OCI-LY1 (cell line): ENCODE results near the gene SLC6A2.

ENCODE experiments used
- H2AFZ ChIP-seq: fragments of 200-600 bp; sonication (generic), shearing (Covaris generic); 2 replicates; pipeline ENCODE4 v1.6.0; 2014; ENCODE audit warnings: antibody characterized with exemption, mild to moderate bottlenecking, low read length
- H3F3A ChIP-seq: fragments of 200-600 bp; sonication (generic), shearing (Covaris generic); 2 replicates; pipeline ENCODE4 v1.6.0; 2014; ENCODE audit warnings: mild to moderate bottlenecking, antibody characterized with exemption, low read length, moderate library complexity; ENCODE audit not compliant: insufficient read depth
- H3K27ac ChIP-seq: fragments of 200-600 bp; sonication (generic); 2 replicates; pipeline ENCODE4 v1.5.1; 2014; ENCODE audit warnings: low read length, mixed run types, mild to moderate bottlenecking, low read depth; ENCODE audit not compliant: poor library complexity, severe bottlenecking
- H3K27me3 ChIP-seq: fragments of 200-600 bp; sonication (generic); 2 replicates; pipeline ENCODE4 v1.6.0; 2014; ENCODE audit warnings: antibody characterized with exemption, mild to moderate bottlenecking, low read length, moderate library complexity; ENCODE audit not compliant: insufficient read depth
- H3K36me3 ChIP-seq: fragments of 200-600 bp; sonication (generic); 2 replicates; pipeline ENCODE4 v1.6.1; 2014; ENCODE audit warnings: mild to moderate bottlenecking, antibody characterized with exemption, low read length, moderate library complexity, mixed read lengths; ENCODE audit not compliant: insufficient read depth
- H3K4me1 ChIP-seq: fragments of 200-600 bp; sonication (generic); 2 replicates; pipeline ENCODE4 v1.5.1; 2014; ENCODE audit warnings: mild to moderate bottlenecking, low read length, moderate library complexity; ENCODE audit not compliant: insufficient read depth, severe bottlenecking
- H3K4me2 ChIP-seq: fragments of 200-600 bp; sonication (generic), shearing (Covaris generic); 2 replicates; pipeline ENCODE4 v1.6.1; 2014; ENCODE audit warnings: low read length
- H3K4me3 ChIP-seq: fragments of 200-600 bp; sonication (generic); 2 replicates; pipeline ENCODE4 v1.5.1; 2014; ENCODE audit warnings: low read length, low read depth, mild to moderate bottlenecking, mixed read lengths; ENCODE audit not compliant: poor library complexity, severe bottlenecking
- H3K79me2 ChIP-seq: fragments of 200-600 bp; shearing (Covaris generic); 2 replicates; pipeline ENCODE4 v1.6.1; 2016; ENCODE audit warnings: mixed run types, low read length, mixed read lengths; ENCODE audit not compliant: insufficient read depth
- H3K9ac ChIP-seq: fragments of 200-600 bp; sonication (generic), shearing (Covaris generic); 2 replicates; pipeline ENCODE4 v1.6.1; 2014; ENCODE audit warnings: mild to moderate bottlenecking, low read length, mixed read lengths
- H3K9me2 ChIP-seq: fragments of 200-600 bp; sonication (generic), shearing (Covaris generic); 2 replicates; pipeline ENCODE4 v1.6.1; 2014; ENCODE audit warnings: low read depth, mild to moderate bottlenecking, low read length, mixed read lengths
- H3K9me3 ChIP-seq: fragments of 200-600 bp; shearing (Covaris generic); 2 replicates; pipeline ENCODE4 v1.6.1; 2014; ENCODE audit warnings: low read length, mixed read lengths
- H4K20me1 ChIP-seq: fragments of 200-600 bp; sonication (generic), shearing (Covaris generic); 2 replicates; pipeline ENCODE4 v1.6.0; 2016; ENCODE audit warnings: mild to moderate bottlenecking, low read length; ENCODE audit not compliant: insufficient read depth
- EZH2 ChIP-seq: fragments of 200-600 bp; sonication (generic), shearing (Covaris generic); IDR thresholded peaks from 2 replicates; pipeline ENCODE4 v1.8.0; 2017; ENCODE audit warnings: borderline replicate concordance, mixed run types, mild to moderate bottlenecking, antibody characterized with exemption, low read length, moderate library complexity, mixed read lengths
- TF ChIP-seq, protein P1 (sequence below): fragments of 200-600 bp; sonication (generic), shearing (Covaris generic); IDR thresholded peaks from 2 replicates; pipeline ENCODE4 v1.5.1; 2017; ENCODE audit warnings: mild to moderate bottlenecking, antibody characterized with exemption, low read length, moderate library complexity, mixed read lengths

Gene SLC6A2

DNA sequence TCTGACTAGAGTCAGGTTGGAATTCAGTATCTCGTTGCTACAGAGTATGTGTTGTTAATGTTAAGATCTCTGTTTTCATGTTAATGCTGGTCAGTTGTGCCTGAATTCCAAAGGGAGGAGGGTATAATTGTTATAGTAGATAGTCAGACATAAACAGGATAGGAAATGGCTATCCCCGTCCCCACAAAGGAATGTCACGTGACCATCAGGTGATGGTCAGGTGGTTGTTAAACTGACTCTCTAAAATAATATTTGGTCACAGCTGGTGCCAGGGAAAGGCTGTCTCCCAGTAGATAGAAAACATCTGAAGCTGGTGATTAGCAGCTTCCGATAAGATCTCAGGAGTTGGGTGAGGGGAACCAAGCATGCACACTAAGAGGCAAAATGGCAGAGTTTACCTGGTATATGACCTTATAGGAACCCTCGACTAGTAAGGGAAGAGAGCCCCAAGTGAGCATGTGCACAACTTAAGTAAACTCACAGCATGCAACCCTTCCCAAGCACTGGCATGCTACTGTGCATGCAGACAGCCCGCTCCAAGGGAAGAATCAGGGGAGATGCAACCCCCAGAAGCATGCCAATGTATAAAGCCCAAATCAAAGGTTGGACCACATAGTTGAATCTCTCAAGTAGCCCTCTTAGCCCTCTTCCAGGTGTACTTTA is 27.4 kb upstream of the SLC6A2 start:
- H3F3A ChIP-seq = no peaks in the 10 kb centered on the region
- H3K27me3 ChIP-seq = no peaks in the 10 kb centered on the region
- no peaks in the 10 kb centered on the region for H4K20me1 ChIP-seq
- no peak overlapping the region for H3K9ac ChIP-seq
- TF ChIP-seq EZH2 = no peak
- TF ChIP-seq, protein P1, sequence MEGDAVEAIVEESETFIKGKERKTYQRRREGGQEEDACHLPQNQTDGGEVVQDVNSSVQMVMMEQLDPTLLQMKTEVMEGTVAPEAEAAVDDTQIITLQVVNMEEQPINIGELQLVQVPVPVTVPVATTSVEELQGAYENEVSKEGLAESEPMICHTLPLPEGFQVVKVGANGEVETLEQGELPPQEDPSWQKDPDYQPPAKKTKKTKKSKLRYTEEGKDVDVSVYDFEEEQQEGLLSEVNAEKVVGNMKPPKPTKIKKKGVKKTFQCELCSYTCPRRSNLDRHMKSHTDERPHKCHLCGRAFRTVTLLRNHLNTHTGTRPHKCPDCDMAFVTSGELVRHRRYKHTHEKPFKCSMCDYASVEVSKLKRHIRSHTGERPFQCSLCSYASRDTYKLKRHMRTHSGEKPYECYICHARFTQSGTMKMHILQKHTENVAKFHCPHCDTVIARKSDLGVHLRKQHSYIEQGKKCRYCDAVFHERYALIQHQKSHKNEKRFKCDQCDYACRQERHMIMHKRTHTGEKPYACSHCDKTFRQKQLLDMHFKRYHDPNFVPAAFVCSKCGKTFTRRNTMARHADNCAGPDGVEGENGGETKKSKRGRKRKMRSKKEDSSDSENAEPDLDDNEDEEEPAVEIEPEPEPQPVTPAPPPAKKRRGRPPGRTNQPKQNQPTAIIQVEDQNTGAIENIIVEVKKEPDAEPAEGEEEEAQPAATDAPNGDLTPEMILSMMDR = no peak
- no peaks in the 10 kb centered on the region for H3K9me2 ChIP-seq
- no peaks in the 10 kb centered on the region for H3K79me2 ChIP-seq
- H3K27ac ChIP-seq = no peak overlapping the region
- H3K9me3 ChIP-seq = 0 out of 2 replicates have a peak, but pooled peaks cover 3% of the 10 kb centered on the region
- no peak overlapping the region for H3K4me2 ChIP-seq
- no peaks in the 10 kb centered on the region for H3K4me1 ChIP-seq
- H3K4me3 ChIP-seq = no peak overlapping the region
- no peaks in the 10 kb centered on the region for H3K36me3 ChIP-seq
- no peak overlapping the region for H2AFZ ChIP-seq

DNA sequence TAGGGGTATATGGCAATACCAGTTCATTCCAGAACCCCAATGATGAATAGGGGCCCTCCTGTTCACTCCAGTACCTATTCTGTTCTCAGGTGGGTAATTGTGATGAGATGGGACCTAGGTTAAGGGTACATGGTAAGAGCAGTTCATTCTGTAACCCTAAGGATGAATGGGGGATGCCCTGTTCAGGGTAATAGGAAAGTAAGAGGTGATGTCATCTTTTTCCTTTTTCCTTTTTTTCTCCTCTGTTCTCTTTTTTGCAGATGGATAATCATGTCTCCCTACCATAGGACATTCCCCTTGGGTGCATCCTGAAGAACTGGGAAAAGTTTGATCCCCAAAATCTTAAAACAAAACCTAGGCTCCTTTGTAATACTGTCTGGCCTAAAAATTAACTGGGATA is 25.0 kb upstream of the SLC6A2 start:
- no peak overlapping the region for H3K4me2 ChIP-seq
- H3K36me3 ChIP-seq = no peaks in the 10 kb centered on the region
- TF ChIP-seq, protein P1 = no peak
- TF ChIP-seq EZH2 = no peak
- no peaks in the 10 kb centered on the region for H3K4me1 ChIP-seq
- no peak overlapping the region for H3K27ac ChIP-seq
- no peak overlapping the region for H2AFZ ChIP-seq
- 0 out of 2 replicates have a peak, but pooled peaks cover 3% of the 10 kb centered on the region for H3K9me3 ChIP-seq
- H3K9ac ChIP-seq = no peak overlapping the region
- H3K9me2 ChIP-seq = no peaks in the 10 kb centered on the region
- no peaks in the 10 kb centered on the region for H3K27me3 ChIP-seq
- no peak overlapping the region for H3K4me3 ChIP-seq
- H4K20me1 ChIP-seq = no peaks in the 10 kb centered on the region
- no peaks in the 10 kb centered on the region for H3F3A ChIP-seq
- H3K79me2 ChIP-seq = no peaks in the 10 kb centered on the region

DNA sequence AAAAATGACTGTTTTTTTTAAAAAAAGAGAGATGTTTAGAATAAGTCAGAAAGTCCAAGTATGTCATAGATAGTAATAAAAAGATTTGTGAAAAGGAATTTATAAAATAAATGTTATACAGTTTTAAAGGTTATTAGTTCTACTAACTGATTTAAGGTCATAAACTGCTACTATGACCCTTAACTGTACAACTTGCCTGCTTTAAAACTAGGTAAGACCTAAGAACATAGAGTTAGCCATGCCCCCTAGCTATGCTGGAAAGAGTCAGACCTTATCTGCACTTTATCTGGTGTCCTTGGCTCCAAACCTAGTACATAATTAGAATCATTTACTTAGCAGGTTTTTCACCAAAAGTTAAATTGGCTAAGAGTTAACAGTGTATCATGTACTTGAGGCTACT is 23.5 kb upstream of the SLC6A2 start:
- Histone ChIP-seq H3K27ac (no peak overlapping the region), H3F3A (no peaks in the 10 kb centered on the region), H3K27me3 (no peaks in the 10 kb centered on the region), H3K9me2 (no peaks in the 10 kb centered on the region), H4K20me1 (no peaks in the 10 kb centered on the region), H3K4me3 (no peak overlapping the region), H3K9me3 (0 out of 2 replicates have a peak, but pooled peaks cover 3% of the 10 kb centered on the region), H3K79me2 (no peaks in the 10 kb centered on the region), H3K4me1 (no peaks in the 10 kb centered on the region), H2AFZ (no peak overlapping the region), H3K4me2 (no peak overlapping the region), H3K9ac (no peak overlapping the region), H3K36me3 (no peaks in the 10 kb centered on the region)
- TF ChIP-seq, protein P1 = no peak
- TF ChIP-seq EZH2 = no peak
